Fibroblast of skin of scalp (primary cell): ENCODE data around the gene IRF6. TPM values are rescaled to one million over a fixed set of nuclear protein-coding genes. Genes with fewer than 3 reads are reported as not detected.

Source experiments
- DNase-seq: peaks from one replicate; pipeline ENCODE4 v3.0.0-alpha.2; 2013
- polyA plus RNA-seq, 2 experiments: library from polyadenylated mRNA; unstranded; fragments of 120-200 nt; gene quantifications; one replicate each; pipeline ENCODE4 v1.2.1, GENCODE V29; 2013; ENCODE audit not compliant: insufficient read length in 2 of 2

The IRF6 gene
- polyA plus RNA-seq (2013, experiment 1 of 2; ENCODE audit: insufficient read length), result 0.19 TPM
- polyA plus RNA-seq (2013, experiment 2 of 2; ENCODE audit: insufficient read length), result 0.49 TPM

GRCh38 chr1:209805875-209806760, at the start of gene IRF6:
IRF6 (minus strand) TSS chr1:209806142; CDS start chr1:209801413, 4,729 bp downstream.
- DNase-seq, result peak; percentile 65

GRCh38 chr1:209855623-209856022, 49.7 kb upstream of the IRF6 start:
- no peak for DNase-seq

- no peak for DNase-seq
Measured at GRCh38 chr1:209855006-209855405, 49.1 kb upstream of the IRF6 start.

GRCh38 chr1:209854196-209854595, 48.3 kb upstream of the IRF6 start:
- DNase-seq, result peak; percentile 48

GRCh38 chr1:209853676-209854075, 47.7 kb upstream of the IRF6 start:
- DNase-seq, result no peak

GRCh38 chr1:209850342-209850979, 44.5 kb upstream of the IRF6 start:
- peak; percentile 90 for DNase-seq

- no peak for DNase-seq
Measured at GRCh38 chr1:209849388-209849787, 43.4 kb upstream of the IRF6 start.

GRCh38 chr1:209845408-209845725, 39.4 kb upstream of the IRF6 start:
- no peak for DNase-seq

GRCh38 chr1:209844695-209845407, 38.9 kb upstream of the IRF6 start:
- DNase-seq, result no peak

GRCh38 chr1:209840611-209841010, 34.7 kb upstream of the IRF6 start:
- no peak for DNase-seq

- peak; percentile 94 for DNase-seq
Measured at GRCh38 chr1:209839875-209840546, 34.1 kb upstream of the IRF6 start.

GRCh38 chr1:209838537-209838936, 32.6 kb upstream of the IRF6 start:
- DNase-seq, result no peak

- DNase-seq, result no peak
Measured at GRCh38 chr1:209837671-209838070, 31.7 kb upstream of the IRF6 start.

GRCh38 chr1:209835782-209836298, 29.9 kb upstream of the IRF6 start:
- peak; percentile 86 for DNase-seq

GRCh38 chr1:209831615-209832014, 25.7 kb upstream of the IRF6 start:
- peak; percentile 76 for DNase-seq

- DNase-seq, result no peak
Measured at GRCh38 chr1:209830722-209831121, 24.8 kb upstream of the IRF6 start.

- DNase-seq, result no peak
Measured at GRCh38 chr1:209829716-209830115, 23.8 kb upstream of the IRF6 start.

GRCh38 chr1:209827384-209828262, 21.7 kb upstream of the IRF6 start, which contains the start of gene UTP25:
UTP25 (plus strand) TSS chr1:209827972; CDS start chr1:209828064, 92 bp downstream.
- DNase-seq, result peak; percentile 97

GRCh38 chr1:209825591-209826434, 19.9 kb upstream of the IRF6 start:
- no peak for DNase-seq
